Spleen (tissue), 11 donors: Measurements from ENCODE around the gene SSR4. TPM values are rescaled to one million over a fixed set of nuclear protein-coding genes. Genes with fewer than 3 reads are reported as not detected.

Experiments
- DNase-seq: peaks from one replicate; pipeline ENCODE4 v3.0.0-alpha.2; 2020
- H3K27ac ChIP-seq, 8 donors: fragments of 200-600 bp; sonication (generic) in 7 of 8; 1 replicate in 4 of 8; 2 replicates in 4 of 8; pipeline versions ENCODE4 v1.5.0 to v1.8.0; 2016 to 2021; ENCODE audit warnings: inconsistent platforms in 4 of 8, mild to moderate bottlenecking in 4 of 8, moderate library complexity in 1 of 8
- H3K27me3 ChIP-seq, 7 donors: fragments of 200-600 bp; sonication (generic) in 6 of 7; replicated peaks in 1 of 7; 1 replicate in 4 of 7; 2 replicates in 3 of 7; pipeline versions ENCODE4 v1.5.0 to v1.8.0; 2016 to 2021; ENCODE audit warnings: inconsistent platforms in 3 of 7, mild to moderate bottlenecking in 1 of 7
- H3K36me3 ChIP-seq, 6 donors: fragments of 200-600 bp; sonication (generic) in 5 of 6; 1 replicate in 4 of 6; 2 replicates in 2 of 6; pipeline versions ENCODE4 v1.5.0 to v1.8.0; 2016 to 2021; ENCODE audit warnings: inconsistent platforms in 2 of 6
- H3K4me1 ChIP-seq, 6 donors: fragments of 200-600 bp; sonication (generic) in 5 of 6; 1 replicate in 3 of 6; 2 replicates in 3 of 6; pipeline versions ENCODE4 v1.5.0 to v1.8.0; 2016 to 2021; ENCODE audit warnings: inconsistent platforms in 3 of 6
- H3K4me3 ChIP-seq, 8 donors: fragments of 200-600 bp; sonication (generic) in 7 of 8; 1 replicate in 4 of 8; 2 replicates in 4 of 8; pipeline versions ENCODE4 v1.5.0 to v1.8.0; 2016 to 2021; ENCODE audit warnings: inconsistent platforms in 4 of 8, mild to moderate bottlenecking in 4 of 8, moderate library complexity in 2 of 8
- H3K9me3 ChIP-seq, 8 donors: fragments of 200-600 bp; sonication (generic) in 7 of 8; 1 replicate in 4 of 8; 2 replicates in 4 of 8; pipeline versions ENCODE4 v1.5.0 to v1.8.0; 2016 to 2021; ENCODE audit warnings: inconsistent platforms in 4 of 8
- POLR2A ChIP-seq, 3 donors: fragments of 450-650 bp; IDR thresholded peaks; one replicate each; pipeline ENCODE4 v1.5.1; 2017; ENCODE audit warnings: antibody characterized with exemption in 3 of 3, mild to moderate bottlenecking in 1 of 3
- POLR2AphosphoS5 ChIP-seq, 3 donors: sonication (generic); formaldehyde crosslinking; IDR thresholded peaks; one replicate each; pipeline ENCODE4 v1.5.1; 2017; ENCODE audit warnings: antibody characterized with exemption in 3 of 3
- WGBS, 5 donors: extraction: QIAGEN DNeasy Blood & Tissue Kit in 3 of 5; methylation state at CpG; one replicate each; pipeline versions ENCODE4 v1.1.5 to v1.1.7; 2013 to 2018; 5-methylcytosine and 5-hydroxymethylcytosine counted together
- intact Hi-C: fragments of 100-400 bp; cut with DNase I; formaldehyde crosslinking; loops from one replicate; pipeline ENCODE4 v1.15.0; 2023; ENCODE audit warnings: low total_unique reads
- polyA plus RNA-seq, 3 donors: library from polyadenylated mRNA; stranded (reverse); fragments of 200-250 nt; gene quantifications; one replicate each; pipeline ENCODE4 v1.2.1, GENCODE V29; 2013
- total RNA-seq, 7 donors: library from RNA; depleted of rRNA in 3 of 7; stranded (reverse); fragments of >200 nt in 3 of 7; fragmentation: NEBNext Ultra II Directional in 4 of 7; extraction: Animal tissue kit (Norgen Biotek cat#: 25700) in 4 of 7; gene quantifications; one replicate each; pipeline versions ENCODE4 v1.1.0 to v1.2.1, GENCODE V29; 2016 to 2021
- TF ChIP-seq, protein P1 (sequence below), 11 experiments: fragments of 200-600 bp in 7 of 11; fragments of 450-650 bp in 4 of 11; sonication (generic) in 4 of 11; IDR thresholded peaks in 8 of 11; conservative IDR thresholded peaks in 3 of 11; 1 replicate in 7 of 11; 2 replicates in 4 of 11; pipeline versions ENCODE4 v1.4.0 to v1.8.0; 2016 to 2021; ENCODE audit warnings: antibody characterized with exemption in 11 of 11, inconsistent platforms in 4 of 11, mild to moderate bottlenecking in 1 of 11
- donor health status: healthy with polysubstance abuse.
- donor health status: DM: no; HTN: no; CAD: no; lungs with moderate emphysema.
- donor health status: DM: no; HTN: no; CAD: no.
- donor health status: Bipolar disorder and iron deficiency.
- donor health status: healthy.
- donor health status: DM: no; HTN: no; CAD: no.
- donor health status: DM: yes; HTN: yes; CAD: no.

The SSR4 gene
- total and polyA plus RNA-seq, 10 donors: 144 to 488 (median 255) TPM

DNA sequence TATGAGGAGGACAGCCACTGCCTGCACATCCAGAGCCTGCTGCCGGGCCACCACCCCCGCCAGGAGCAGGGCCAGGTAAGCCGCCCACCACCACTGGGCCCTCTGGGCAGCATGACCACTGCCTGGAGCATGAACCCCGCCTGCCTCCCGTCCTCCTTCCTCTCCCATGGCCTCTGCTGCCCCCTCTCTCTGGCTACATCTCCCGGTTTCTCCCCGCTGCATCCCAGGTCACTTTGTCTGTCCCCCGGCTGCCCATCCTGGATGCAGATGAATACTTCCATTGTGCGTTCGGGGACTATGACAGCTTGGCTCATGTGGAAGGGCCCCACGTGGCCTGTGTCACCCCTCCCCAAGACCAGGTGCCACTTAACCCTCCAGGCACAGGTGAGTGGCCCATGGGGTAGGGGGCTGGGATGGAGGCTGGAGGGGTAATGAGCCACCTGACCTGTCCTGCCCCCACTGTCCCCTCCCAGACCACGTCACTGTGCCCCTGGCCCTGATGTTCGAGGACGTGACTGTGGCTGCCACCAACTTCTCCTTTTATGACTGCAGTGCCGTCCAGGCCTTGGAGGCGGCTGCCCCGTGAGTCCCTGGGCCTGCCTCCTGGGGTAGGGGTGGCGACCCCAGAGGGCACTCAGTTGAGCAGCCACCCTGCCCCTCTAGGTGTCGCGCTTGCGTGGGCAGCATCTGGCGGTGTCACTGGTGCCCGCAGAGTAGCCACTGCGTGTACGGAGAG, 24.4 kb upstream of the SSR4 start:
- DNase-seq: peak; percentile 72
- H3K27ac ChIP-seq: no peak overlapping the region
- no peaks in the 10 kb centered on the region for H3K9me3 ChIP-seq
- TF ChIP-seq POLR2A (IDR thresholded peaks at IDR 0.05) (no peak), POLR2AphosphoS5 (IDR thresholded peaks at IDR 0.05) (no peak)
- TF ChIP-seq, protein P1, sequence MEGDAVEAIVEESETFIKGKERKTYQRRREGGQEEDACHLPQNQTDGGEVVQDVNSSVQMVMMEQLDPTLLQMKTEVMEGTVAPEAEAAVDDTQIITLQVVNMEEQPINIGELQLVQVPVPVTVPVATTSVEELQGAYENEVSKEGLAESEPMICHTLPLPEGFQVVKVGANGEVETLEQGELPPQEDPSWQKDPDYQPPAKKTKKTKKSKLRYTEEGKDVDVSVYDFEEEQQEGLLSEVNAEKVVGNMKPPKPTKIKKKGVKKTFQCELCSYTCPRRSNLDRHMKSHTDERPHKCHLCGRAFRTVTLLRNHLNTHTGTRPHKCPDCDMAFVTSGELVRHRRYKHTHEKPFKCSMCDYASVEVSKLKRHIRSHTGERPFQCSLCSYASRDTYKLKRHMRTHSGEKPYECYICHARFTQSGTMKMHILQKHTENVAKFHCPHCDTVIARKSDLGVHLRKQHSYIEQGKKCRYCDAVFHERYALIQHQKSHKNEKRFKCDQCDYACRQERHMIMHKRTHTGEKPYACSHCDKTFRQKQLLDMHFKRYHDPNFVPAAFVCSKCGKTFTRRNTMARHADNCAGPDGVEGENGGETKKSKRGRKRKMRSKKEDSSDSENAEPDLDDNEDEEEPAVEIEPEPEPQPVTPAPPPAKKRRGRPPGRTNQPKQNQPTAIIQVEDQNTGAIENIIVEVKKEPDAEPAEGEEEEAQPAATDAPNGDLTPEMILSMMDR (IDR thresholded peaks at IDR 0.05 in 8 of 11, conservative IDR thresholded peaks at IDR 0.05 in 3 of 11): no peak
- H3K4me3 ChIP-seq: no peak overlapping the region
- no peaks in the 10 kb centered on the region for H3K36me3 ChIP-seq
- WGBS, 5 donors: 82 to 98% (median 86%) methylated on average over 5 to 25 of the region's 25 CpGs
- H3K27me3 ChIP-seq: peaks cover 0 to 6% (median 0%) of the 10 kb centered on the region in 7 donors
- intact Hi-C loops: no loop called here
- H3K4me1 ChIP-seq: peaks cover 0 to 26% (median 11%) of the 10 kb centered on the region in 6 donors

DNA sequence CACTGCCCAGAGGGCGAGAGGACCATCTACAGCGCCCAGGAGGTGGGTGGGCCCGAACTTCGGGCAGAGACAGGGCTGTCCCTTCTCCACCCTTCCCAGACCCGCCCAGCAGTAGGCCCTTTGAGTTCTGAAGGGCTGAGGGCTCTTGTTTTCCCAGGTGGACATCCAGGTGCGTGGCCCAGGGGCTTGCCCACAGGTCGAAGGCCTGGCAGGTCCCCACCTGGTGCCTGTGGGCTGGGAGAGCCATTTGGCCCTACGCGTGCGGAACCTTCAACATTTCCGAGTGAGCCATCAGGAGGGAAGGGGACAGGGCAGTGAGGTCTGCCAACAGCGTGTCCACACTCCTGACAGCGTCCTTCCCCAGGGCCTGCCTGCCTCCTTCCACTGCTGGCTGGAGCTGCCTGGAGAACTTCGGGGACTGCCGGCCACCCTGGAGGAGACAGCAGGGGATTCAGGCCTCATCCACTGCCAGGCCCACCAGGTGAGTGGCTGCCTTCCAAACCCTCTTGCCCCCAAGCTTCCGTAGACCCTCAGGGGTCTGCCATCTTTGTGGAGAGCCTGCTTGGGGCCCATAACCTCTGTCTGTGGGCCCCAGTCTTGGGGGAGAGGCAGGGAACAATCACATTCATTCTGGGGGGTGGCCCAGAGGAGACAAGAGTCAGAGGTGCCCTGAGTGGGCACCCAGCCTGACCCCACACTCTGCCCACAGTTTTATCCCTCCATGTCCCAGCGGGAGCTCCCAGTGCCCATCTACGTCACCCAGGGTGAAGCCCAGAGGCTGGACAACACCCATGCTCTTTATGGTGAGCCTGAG, 23.7 kb upstream of the SSR4 start:
- no peak for DNase-seq
- TF ChIP-seq POLR2A (IDR thresholded peaks at IDR 0.05) (no peak), POLR2AphosphoS5 (IDR thresholded peaks at IDR 0.05) (no peak)
- TF ChIP-seq, protein P1 (IDR thresholded peaks at IDR 0.05 in 8 of 11, conservative IDR thresholded peaks at IDR 0.05 in 3 of 11): no peak
- H3K36me3 ChIP-seq: no peaks in the 10 kb centered on the region

DNA sequence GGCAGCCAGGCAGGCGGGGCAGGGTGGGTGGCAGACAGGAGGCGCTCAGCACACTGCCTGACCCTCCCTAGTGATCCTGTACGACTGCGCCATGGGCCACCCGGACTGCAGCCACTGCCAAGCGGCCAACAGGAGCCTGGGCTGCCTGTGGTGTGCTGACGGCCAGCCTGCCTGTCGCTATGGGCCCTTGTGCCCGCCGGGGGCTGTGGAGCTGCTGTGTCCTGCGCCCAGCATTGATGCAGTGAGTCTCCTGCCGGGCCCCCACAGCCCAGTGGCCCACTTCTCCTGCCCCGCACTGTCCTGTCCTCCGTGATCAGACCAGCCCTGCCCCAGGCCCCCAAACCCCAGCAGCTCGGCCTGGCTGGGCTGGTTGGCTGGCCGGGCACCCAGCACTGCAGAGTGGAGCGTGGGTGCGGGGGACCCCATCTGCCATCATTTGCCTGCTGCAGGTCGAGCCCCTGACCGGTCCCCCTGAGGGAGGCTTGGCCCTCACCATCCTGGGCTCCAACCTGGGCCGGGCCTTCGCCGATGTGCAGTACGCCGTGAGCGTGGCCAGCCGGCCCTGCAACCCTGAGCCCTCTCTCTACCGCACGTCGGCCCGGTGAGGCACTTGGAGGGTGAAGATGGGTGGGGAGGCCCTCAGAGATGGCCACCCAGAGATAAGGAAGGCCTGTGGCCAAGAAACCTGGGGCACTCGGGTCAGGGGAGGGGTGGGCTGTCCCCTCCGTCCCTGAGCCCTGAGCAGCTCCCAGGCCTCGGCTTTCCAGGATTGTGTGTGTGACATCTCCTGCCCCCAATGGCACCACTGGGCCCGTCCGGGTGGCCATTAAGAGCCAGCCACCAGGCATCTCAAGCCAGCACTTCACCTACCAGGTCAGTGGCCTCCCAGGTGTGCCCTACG, 22.8 kb upstream of the SSR4 start:
- peaks cover 0 to 13% (median 4%) of the 10 kb centered on the region in 6 donors for H3K4me1 ChIP-seq
- no peak for TF ChIP-seq POLR2AphosphoS5 (IDR thresholded peaks at IDR 0.05)
- TF ChIP-seq, protein P1 (IDR thresholded peaks at IDR 0.05 in 8 of 11, conservative IDR thresholded peaks at IDR 0.05 in 3 of 11): no peak
- no peak for TF ChIP-seq POLR2A (IDR thresholded peaks at IDR 0.05)
- DNase-seq: peak; percentile 75
- no peaks in the 10 kb centered on the region for H3K9me3 ChIP-seq
- no peak overlapping the region for H3K27ac ChIP-seq
- H3K36me3 ChIP-seq: no peaks in the 10 kb centered on the region
- 76 to 96% (median 85%) methylated on average over 5 to 37 of the region's 37 CpGs for WGBS, 5 donors
- intact Hi-C loops: no loop called here
- H3K27me3 ChIP-seq: peaks cover 0 to 6% (median 0%) of the 10 kb centered on the region in 7 donors
- no peak overlapping the region for H3K4me3 ChIP-seq

More for the DNA sequence above, 23.7 kb upstream of the SSR4 start:
- H3K4me1 ChIP-seq: peaks cover 0 to 20% (median 7%) of the 10 kb centered on the region in 6 donors
- intact Hi-C loops: no loop called here
- no peak overlapping the region for H3K27ac ChIP-seq
- no peak overlapping the region for H3K4me3 ChIP-seq
- WGBS, 5 donors: 69 to 95% (median 87%) methylated on average over 3 to 18 of the region's 18 CpGs
- peaks cover 0 to 6% (median 0%) of the 10 kb centered on the region in 7 donors for H3K27me3 ChIP-seq
- H3K9me3 ChIP-seq: no peaks in the 10 kb centered on the region
